ENCODE data around the gene DLX2.

Gene DLX2

DNA sequence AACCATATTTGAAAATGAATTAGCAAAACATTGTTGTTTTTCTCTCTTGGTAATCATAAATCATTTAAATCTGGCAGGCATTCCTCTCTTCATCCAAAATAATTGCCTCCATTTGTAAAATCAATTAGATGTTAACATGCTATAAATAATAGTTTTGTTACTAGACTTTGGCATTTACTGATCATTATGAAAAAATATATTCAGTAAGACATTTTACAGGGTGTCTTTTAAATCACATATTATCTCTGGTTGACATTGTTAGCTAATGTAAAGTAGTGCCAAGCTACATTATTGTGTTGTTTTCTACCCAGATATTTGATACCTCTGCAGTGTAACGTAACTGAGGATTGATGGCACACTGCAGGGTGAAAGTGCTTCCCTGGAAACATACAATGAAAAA is 49.2 kb downstream of the DLX2 start:
- no peak for DNase-seq (ENCODE audit: low read depth in 2 of 2)

DNA sequence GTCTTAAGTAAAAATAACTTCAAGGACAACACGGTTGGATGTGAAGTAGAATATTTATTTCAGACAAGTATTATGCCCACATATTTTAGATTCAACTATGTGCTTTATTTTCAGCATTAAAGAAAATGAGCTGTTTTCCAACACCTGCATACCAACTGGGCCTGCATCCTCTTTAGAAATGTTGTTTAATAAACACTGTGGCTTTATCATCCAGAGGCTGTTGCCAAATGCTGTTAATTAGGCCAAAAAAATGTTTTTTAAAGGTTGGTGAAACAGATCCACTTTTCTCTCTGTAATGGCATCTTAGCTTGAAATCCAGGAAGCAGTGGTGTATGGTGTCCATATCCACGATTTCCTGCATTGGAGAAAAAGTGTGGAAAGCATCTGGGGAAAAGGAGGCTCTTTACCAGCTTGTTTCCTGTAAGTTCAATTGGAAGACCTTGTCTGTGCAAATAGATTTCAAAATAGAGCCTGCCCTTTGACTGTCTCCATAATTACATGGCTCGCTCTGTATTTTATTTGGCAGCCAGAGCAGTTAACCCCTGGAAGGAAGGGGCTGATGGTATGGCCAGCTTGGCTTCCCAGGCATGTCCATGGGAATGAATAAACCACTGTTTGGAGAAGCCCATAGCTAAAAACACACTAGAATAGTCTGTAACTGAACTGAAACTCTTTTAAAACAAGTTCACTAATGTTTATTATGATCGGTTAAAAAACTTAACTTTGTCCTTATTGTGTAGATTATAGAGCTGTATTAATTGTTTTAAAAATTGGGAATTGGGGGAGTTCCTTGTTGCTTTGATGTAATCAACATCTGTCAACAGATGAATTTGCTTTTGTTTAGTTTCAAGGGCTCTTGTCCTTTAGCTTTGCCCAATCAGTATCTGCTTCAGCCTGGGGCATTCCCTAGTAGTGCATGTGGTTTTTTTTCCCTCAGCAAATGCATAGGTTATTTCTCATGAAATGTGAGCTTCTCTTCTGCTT is 50.4 kb downstream of the DLX2 start:
- DNase-seq (ENCODE audit: low read depth in 2 of 2), result no peak

DNA sequence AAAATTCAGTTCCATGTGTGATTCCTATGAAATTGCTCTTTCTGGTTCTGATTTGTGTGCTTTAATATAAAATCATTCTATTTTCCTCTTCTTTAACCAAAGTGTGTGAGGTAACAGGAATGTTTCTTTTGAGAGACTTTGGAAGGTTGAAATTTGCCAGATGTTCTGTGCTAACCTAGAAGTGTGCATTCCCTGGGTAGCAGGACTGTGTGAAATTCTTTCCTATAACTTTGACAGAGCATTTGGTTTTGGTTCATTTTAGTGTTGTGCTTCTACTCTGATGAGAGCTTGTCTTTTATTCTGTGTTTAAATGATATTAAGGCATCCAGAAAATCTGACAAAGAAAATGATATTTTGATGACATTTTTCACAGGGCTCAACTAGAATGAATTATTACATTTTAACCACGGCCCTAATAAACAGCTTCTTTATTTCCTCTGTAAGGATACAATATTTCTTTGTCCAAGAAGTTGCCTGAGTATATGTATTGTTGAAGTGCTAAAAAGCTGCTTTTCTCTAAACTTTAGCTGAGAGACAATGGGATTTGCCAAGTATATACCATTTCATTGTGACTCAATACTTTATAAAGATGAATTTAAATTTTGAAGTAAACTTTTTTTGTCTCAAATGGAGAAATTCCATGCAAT is 52.1 kb downstream of the DLX2 start:
- DNase-seq (ENCODE audit: low read depth in 2 of 2), result no peak

DNA sequence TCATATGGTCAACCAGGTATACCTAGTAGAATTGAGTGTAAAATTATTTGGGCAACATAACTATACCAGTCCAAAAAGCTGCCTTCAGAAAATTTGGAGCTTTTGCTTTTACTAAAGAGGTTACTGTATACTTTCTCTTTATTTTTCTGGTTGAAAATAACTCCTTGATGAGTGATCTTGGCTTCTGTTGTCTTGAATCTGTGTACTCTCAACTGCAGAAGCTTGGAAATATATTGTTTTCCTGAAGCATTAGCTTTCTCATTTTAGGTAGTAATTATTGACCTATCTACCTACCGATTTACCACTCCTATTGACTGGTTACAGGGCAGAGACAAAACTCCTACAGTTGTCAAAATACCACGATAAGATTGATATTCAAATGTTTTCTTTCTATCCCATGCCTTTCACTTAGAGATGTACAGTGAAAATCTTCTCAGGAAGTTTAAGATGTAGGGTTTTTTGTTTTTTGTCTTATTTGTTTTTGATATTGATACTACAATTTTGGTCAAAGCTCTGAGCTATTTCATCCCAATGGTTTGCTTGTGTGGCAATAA is 53.1 kb downstream of the DLX2 start:
- DNase-seq (ENCODE audit: low read depth in 2 of 2), result no peak

All from activated CD4-positive, alpha-beta T cell treated with anti-CD3 and anti-CD28 coated beads for 24 hours (primary cell).